ENCODE data around the gene MYO3B. TPM values are rescaled to one million over a fixed set of nuclear protein-coding genes. Genes with fewer than 3 reads are reported as not detected.

The MYO3B gene
- total and polyA plus RNA-seq, 2 experiments from 2014 or later: 0.11 TPM; not detected in 1

GRCh38 chr2:170313347-170313991, 135.5 kb downstream of the MYO3B start:
- Histone ChIP-seq H3K27me3 (replicated peaks; ENCODE audit: insufficient read depth) (no peaks in the 10 kb centered on the region), H3F3A (ENCODE audit: insufficient read depth) (no peaks in the 10 kb centered on the region), H3K79me2 (ENCODE audit: insufficient read depth) (no peaks in the 10 kb centered on the region), H3K9ac (no peak overlapping the region), H3K27ac (no peak overlapping the region), H4K20me1 (ENCODE audit: insufficient read depth) (no peaks in the 10 kb centered on the region), H3K9me2 (ENCODE audit: insufficient read depth) (no peaks in the 10 kb centered on the region), H3K4me1 (ENCODE audit: insufficient read depth) (no peaks in the 10 kb centered on the region), H3K36me3 (ENCODE audit: low read depth) (no peaks in the 10 kb centered on the region), H3K4me3 (no peak overlapping the region), H3K9me3 (ENCODE audit: low read depth) (no peaks in the 10 kb centered on the region), H3K4me2 (ENCODE audit: unreplicated experiment) (no peak overlapping the region), H2AFZ (no peak overlapping the region)
- TF ChIP-seq EZH2 (IDR thresholded peaks at IDR 0.05; ENCODE audit: insufficient read depth, poor library complexity, severe bottlenecking) (no peak), EZH2phosphoT487 (IDR thresholded peaks at IDR 0.05; ENCODE audit: insufficient read depth, low read depth) (no peak)
- peak; percentile 21 for DNase-seq
- WGBS, 2 experiments (ENCODE audit: low coverage in 1 of 2, low lambda C conversion rate in 2 of 2, missing lambda C conversion rate in 2 of 2): 25 to 31% methylated on average over 3 of the region's 3 CpGs
- in situ Hi-C loops (cut with MboI): no loop called here

GRCh38 chr2:170313992-170314348, 136.0 kb downstream of the MYO3B start:
- Histone ChIP-seq H3K9ac (no peak overlapping the region), H3K4me2 (ENCODE audit: unreplicated experiment) (no peak overlapping the region), H3K9me3 (ENCODE audit: low read depth) (no peaks in the 10 kb centered on the region), H4K20me1 (ENCODE audit: insufficient read depth) (no peaks in the 10 kb centered on the region), H3K9me2 (ENCODE audit: insufficient read depth) (no peaks in the 10 kb centered on the region), H2AFZ (no peak overlapping the region), H3K4me1 (ENCODE audit: insufficient read depth) (no peaks in the 10 kb centered on the region), H3K27ac (no peak overlapping the region), H3K79me2 (ENCODE audit: insufficient read depth) (no peaks in the 10 kb centered on the region), H3K4me3 (no peak overlapping the region), H3K36me3 (ENCODE audit: low read depth) (no peaks in the 10 kb centered on the region), H3F3A (ENCODE audit: insufficient read depth) (no peaks in the 10 kb centered on the region), H3K27me3 (replicated peaks; ENCODE audit: insufficient read depth) (no peaks in the 10 kb centered on the region)
- DNase-seq: no peak
- in situ Hi-C loops (cut with MboI): no loop called here
- TF ChIP-seq EZH2 (IDR thresholded peaks at IDR 0.05; ENCODE audit: insufficient read depth, poor library complexity, severe bottlenecking): no peak
- no peak for TF ChIP-seq EZH2phosphoT487 (IDR thresholded peaks at IDR 0.05; ENCODE audit: insufficient read depth, low read depth)
- WGBS, 2 experiments (ENCODE audit: low coverage in 1 of 2, low lambda C conversion rate in 2 of 2, missing lambda C conversion rate in 2 of 2): 73 to 79% methylated on average over 3 of the region's 3 CpGs

GRCh38 chr2:170314744-170315447, 136.9 kb downstream of the MYO3B start:
- Histone ChIP-seq H3K27me3 (replicated peaks; ENCODE audit: insufficient read depth) (no peaks in the 10 kb centered on the region), H3K9ac (no peak overlapping the region), H3K36me3 (ENCODE audit: low read depth) (no peaks in the 10 kb centered on the region), H3F3A (ENCODE audit: insufficient read depth) (no peaks in the 10 kb centered on the region), H3K9me2 (ENCODE audit: insufficient read depth) (no peaks in the 10 kb centered on the region), H3K79me2 (ENCODE audit: insufficient read depth) (no peaks in the 10 kb centered on the region), H4K20me1 (ENCODE audit: insufficient read depth) (no peaks in the 10 kb centered on the region), H3K27ac (no peak overlapping the region), H3K4me1 (ENCODE audit: insufficient read depth) (no peaks in the 10 kb centered on the region), H2AFZ (no peak overlapping the region), H3K9me3 (ENCODE audit: low read depth) (no peaks in the 10 kb centered on the region), H3K4me3 (no peak overlapping the region), H3K4me2 (ENCODE audit: unreplicated experiment) (peak overlapping the region; percentile 11)
- peak; percentile 47 for DNase-seq
- in situ Hi-C loops (cut with MboI): no loop called here
- 59 to 61% methylated on average over 7 of the region's 7 CpGs for WGBS, 2 experiments (ENCODE audit: low coverage in 1 of 2, low lambda C conversion rate in 2 of 2, missing lambda C conversion rate in 2 of 2)
- no peak for TF ChIP-seq EZH2 (IDR thresholded peaks at IDR 0.05; ENCODE audit: insufficient read depth, poor library complexity, severe bottlenecking)
- no peak for TF ChIP-seq EZH2phosphoT487 (IDR thresholded peaks at IDR 0.05; ENCODE audit: insufficient read depth, low read depth)

- Histone ChIP-seq H3K9ac (no peak overlapping the region), H3K27me3 (replicated peaks; ENCODE audit: insufficient read depth) (no peaks in the 10 kb centered on the region), H3F3A (ENCODE audit: insufficient read depth) (no peaks in the 10 kb centered on the region), H2AFZ (no peak overlapping the region), H3K36me3 (ENCODE audit: low read depth) (no peaks in the 10 kb centered on the region), H3K4me1 (ENCODE audit: insufficient read depth) (no peaks in the 10 kb centered on the region), H3K9me2 (ENCODE audit: insufficient read depth) (no peaks in the 10 kb centered on the region), H3K27ac (no peak overlapping the region), H4K20me1 (ENCODE audit: insufficient read depth) (no peaks in the 10 kb centered on the region), H3K4me3 (no peak overlapping the region), H3K4me2 (ENCODE audit: unreplicated experiment) (no peak overlapping the region), H3K79me2 (ENCODE audit: insufficient read depth) (no peaks in the 10 kb centered on the region), H3K9me3 (ENCODE audit: low read depth) (no peaks in the 10 kb centered on the region)
- WGBS, 2 experiments (ENCODE audit: low coverage in 1 of 2, low lambda C conversion rate in 2 of 2, missing lambda C conversion rate in 2 of 2): 56 to 61% methylated on average over 3 of the region's 3 CpGs
- in situ Hi-C loops (cut with MboI): no loop called here
- TF ChIP-seq EZH2phosphoT487 (IDR thresholded peaks at IDR 0.05; ENCODE audit: insufficient read depth, low read depth): no peak
- no peak for TF ChIP-seq EZH2 (IDR thresholded peaks at IDR 0.05; ENCODE audit: insufficient read depth, poor library complexity, severe bottlenecking)
- DNase-seq: no peak
Measured at GRCh38 chr2:170320948-170321347, 143.0 kb downstream of the MYO3B start.

Measured in GM23248 (cell line).